A549 (cell line): ENCODE measurements around the gene MBP. TPM values are rescaled to one million over a fixed set of nuclear protein-coding genes. Genes with fewer than 3 reads are reported as not detected.

Experiments
- ATAC-seq, 2 experiments: fragments of 200-7000 bp in 1 of 2; fragments of >200 bp in 1 of 2; cut with Nextera tagmentation in 1 of 2; cut with Tn5 transposase in 1 of 2; 3 replicates each; pipeline versions ENCODE4 v1.8.0 to v1.9.1; 2018 to 2020; ENCODE audit warnings: mild to moderate bottlenecking in 1 of 2, moderate library complexity in 1 of 2
- CTCF ChIA-PET: fragments of 300-600 bp; sonication (Branson Sonifier 250); formaldehyde crosslinking; extraction: SDS; loops from one replicate; lab custom pipeline; 2021; ENCODE audit warnings: antibody characterized with exemption, inconsistent platforms; lab: Yijun Ruan, JAX
- POLR2A ChIA-PET: fragments of 350-600 bp; formaldehyde crosslinking; extraction: SDS; loops from one replicate; lab custom pipeline; 2021; ENCODE audit warnings: antibody characterized with exemption, inconsistent platforms; lab: Yijun Ruan, JAX
- DNase-seq, 2 experiments: peaks; one replicate each; pipeline versions ENCODE4 v3.0.0 to v3.0.0-alpha.2; 2011 to 2016; ENCODE audit warnings: low read depth in 1 of 2, low spot score in 1 of 2
- FAIRE-seq: peaks from 2 replicates; lab custom pipeline; 2011; peaks lifted over from hg19 to GRCh38; lab: Jason Lieb, UNC
- H3K27ac ChIP-seq, 2 experiments: fragments of >200 bp; sonication (Bioruptor Twin); formaldehyde crosslinking; 3 replicates each; pipeline ENCODE4 v1.5.1; 2016 to 2017
- H3K4me1 ChIP-seq: fragments of >200 bp; sonication (Bioruptor Twin); formaldehyde crosslinking; 3 replicates; pipeline ENCODE4 v1.6.1; 2016
- H3K4me2 ChIP-seq: fragments of >200 bp; sonication (Bioruptor Twin); formaldehyde crosslinking; 3 replicates; pipeline ENCODE4 v1.6.1; 2016
- H3K4me3 ChIP-seq: fragments of >200 bp; sonication (Bioruptor Twin); formaldehyde crosslinking; 3 replicates; pipeline ENCODE4 v1.5.1; 2016
- H3K9me3 ChIP-seq: fragments of >200 bp; sonication (Bioruptor Twin); formaldehyde crosslinking; 3 replicates; pipeline ENCODE4 v1.6.1; 2016
- CHD4 ChIP-seq: fragments of 200-600 bp; sonication (generic); IDR thresholded peaks from 2 replicates; pipeline ENCODE4 v1.6.1; 2016; ENCODE audit warnings: antibody characterized with exemption, mild to moderate bottlenecking, borderline replicate concordance
- EHMT2 ChIP-seq: fragments of 200-600 bp; sonication (generic); IDR thresholded peaks from 2 replicates; pipeline ENCODE4 v1.6.1; 2016; ENCODE audit warnings: antibody characterized with exemption, low read depth, mild to moderate bottlenecking, moderate library complexity
- FOXS1 ChIP-seq: fragments of 250-450 bp; sonication (Bioruptor Pico); IDR thresholded peaks from 2 replicates; pipeline ENCODE4 v1.5.0; 2020; ENCODE audit warnings: mild to moderate bottlenecking, moderate library complexity
- HDAC2 ChIP-seq: fragments of 200-600 bp; sonication (generic); IDR thresholded peaks from 2 replicates; pipeline ENCODE4 v1.6.1; 2016
- HOXA7 ChIP-seq: fragments of 250-450 bp; sonication (Bioruptor Pico); IDR thresholded peaks from 2 replicates; pipeline ENCODE4 v1.5.0; 2020; ENCODE audit warnings: mild to moderate bottlenecking, moderate library complexity
- JUNB ChIP-seq: fragments of >200 bp; sonication (Bioruptor Twin); formaldehyde crosslinking; IDR thresholded peaks from 2 replicates; pipeline ENCODE4 v1.6.1; 2016
- MAZ ChIP-seq: fragments of 150-350 bp; IDR thresholded peaks from 2 replicates; pipeline ENCODE4 v1.6.1; 2014; ENCODE audit warnings: antibody characterized with exemption, low read depth, low read length, borderline replicate concordance
- NFE2L2 ChIP-seq: fragments of 150-350 bp; conservative IDR thresholded peaks from 2 replicates; pipeline ENCODE4 v1.6.1; 2014; ENCODE audit warnings: low read length
- POLR2AphosphoS2 ChIP-seq: conservative IDR thresholded peaks from 2 replicates; pipeline ENCODE4 v1.6.1; 2012; ENCODE audit warnings: low read length, improper control_type of control experiment, inconsistent platforms
- RFX5 ChIP-seq: fragments of 450-650 bp; IDR thresholded peaks from 2 replicates; pipeline ENCODE4 v1.7.1; 2014; ENCODE audit warnings: antibody characterized with exemption, mild to moderate bottlenecking, moderate library complexity
- ZNF302 ChIP-seq: fragments of 250-450 bp; sonication (Bioruptor Pico); IDR thresholded peaks from 2 replicates; pipeline ENCODE4 v1.9.0; 2021; ENCODE audit warnings: inconsistent platforms, mild to moderate bottlenecking, moderate library complexity
- WGBS: methylation state at CpG from one replicate; pipeline ENCODE4 v1.1.6; 2017; ENCODE audit errors: missing lambda C conversion rate; 5-methylcytosine and 5-hydroxymethylcytosine counted together
- polyA plus RNA-seq, 4 experiments: library from polyadenylated mRNA; depleted of rRNA in 3 of 4; stranded (reverse); fragments of >200 nt; fragmentation: RNase III in 1 of 4; extraction: RNeasy Plus Mini Kit Qiagen cat#74134 plus additional on column Dnase treatment in 1 of 4; gene quantifications; 2 replicates in 3 of 4; 3 replicates in 1 of 4; pipeline ENCODE4 v1.2.3, GENCODE V29; 2011 to 2017
- TF ChIP-seq, protein P1 (sequence below): fragments of >200 bp; sonication (Bioruptor Twin); formaldehyde crosslinking; IDR thresholded peaks from 3 replicates; pipeline ENCODE4 v1.6.1; 2016
- TF ChIP-seq, protein P2 (sequence below): fragments of >200 bp; sonication (Bioruptor Twin); formaldehyde crosslinking; IDR thresholded peaks from 2 replicates; pipeline ENCODE4 v1.6.1; 2016
- TF ChIP-seq, protein P3 (sequence below): fragments of 200-600 bp; sonication (generic); IDR thresholded peaks from 2 replicates; pipeline ENCODE4 v1.6.1; 2016; ENCODE audit warnings: antibody characterized with exemption, mild to moderate bottlenecking, moderate library complexity
- TF ChIP-seq, protein P4 (sequence below): fragments of 450-650 bp; IDR thresholded peaks from 2 replicates; pipeline ENCODE4 v1.6.1; 2014; ENCODE audit warnings: antibody characterized with exemption

MBP gene
- polyA plus RNA-seq, 2 of the 4 experiments (the other 2 are of a cell fraction): 8.6 to 33.1 TPM

DNA sequence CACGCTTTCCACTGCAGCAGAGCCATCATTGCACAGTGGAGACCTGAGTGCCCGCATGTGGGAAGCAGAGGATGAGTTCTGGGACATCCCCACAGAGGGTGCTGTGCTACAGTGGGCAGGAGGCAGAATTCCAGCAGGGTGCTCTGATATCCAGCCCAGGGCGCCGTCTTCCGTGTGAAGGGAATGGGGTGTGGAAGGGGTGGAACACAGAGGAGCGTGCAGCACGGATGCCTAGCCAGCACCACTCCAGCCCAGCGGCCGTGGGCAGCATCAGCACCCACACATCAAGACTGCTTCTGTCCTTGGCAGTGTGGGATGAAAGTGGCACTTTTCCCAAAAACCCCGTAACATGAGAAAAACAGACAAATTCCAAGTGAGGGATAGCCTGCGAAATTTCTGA lies 175.9 kb downstream of the MBP start:
- TF ChIP-seq POLR2AphosphoS2 (no peak), MAZ (no peak), NFE2L2 (no peak)
- CTCF ChIA-PET: no interaction called here
- WGBS: 100% methylated on average over 11 of the region's 11 CpGs
- POLR2A ChIA-PET: no interaction called here
- Histone ChIP-seq H3K9me3 (no peaks in the 10 kb centered on the region), H3K4me2 (no peak overlapping the region), H3K27ac (no peak overlapping the region), H3K4me1 (no peaks in the 10 kb centered on the region), H3K4me3 (no peak overlapping the region)
- no peak for DNase-seq
- no peak for FAIRE-seq
- ATAC-seq: no peak

DNA sequence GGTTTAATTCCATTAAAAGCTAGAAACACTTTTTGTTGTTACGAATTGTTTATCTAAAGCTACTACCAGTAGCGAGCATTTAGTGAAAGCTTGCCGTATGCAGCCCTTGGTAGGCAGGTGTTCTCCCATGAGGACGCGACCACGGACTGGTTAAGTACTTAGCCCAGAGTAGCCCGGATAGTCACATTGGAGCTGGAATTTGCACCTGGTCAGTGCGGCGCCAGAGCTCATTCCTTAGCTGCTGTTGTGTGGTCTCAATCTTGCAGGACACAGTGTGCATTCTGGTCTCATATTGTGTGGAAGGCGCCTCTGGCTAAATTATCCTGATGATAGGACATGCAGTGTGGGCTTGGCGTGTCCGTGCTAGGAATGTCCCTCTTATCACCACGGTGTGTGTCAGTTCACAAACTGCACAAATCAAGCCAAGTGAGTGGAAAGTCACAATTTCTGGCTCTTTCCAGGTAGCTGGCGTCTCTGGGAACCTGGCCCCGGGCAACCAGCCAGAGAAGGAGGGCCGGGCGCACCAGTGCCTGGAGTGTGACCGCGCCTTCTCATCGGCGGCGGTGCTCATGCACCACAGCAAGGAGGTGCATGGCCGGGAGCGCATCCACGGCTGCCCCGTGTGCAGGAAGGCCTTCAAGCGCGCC lies 176.9 kb downstream of the MBP start:
- FAIRE-seq: no peak

DNA sequence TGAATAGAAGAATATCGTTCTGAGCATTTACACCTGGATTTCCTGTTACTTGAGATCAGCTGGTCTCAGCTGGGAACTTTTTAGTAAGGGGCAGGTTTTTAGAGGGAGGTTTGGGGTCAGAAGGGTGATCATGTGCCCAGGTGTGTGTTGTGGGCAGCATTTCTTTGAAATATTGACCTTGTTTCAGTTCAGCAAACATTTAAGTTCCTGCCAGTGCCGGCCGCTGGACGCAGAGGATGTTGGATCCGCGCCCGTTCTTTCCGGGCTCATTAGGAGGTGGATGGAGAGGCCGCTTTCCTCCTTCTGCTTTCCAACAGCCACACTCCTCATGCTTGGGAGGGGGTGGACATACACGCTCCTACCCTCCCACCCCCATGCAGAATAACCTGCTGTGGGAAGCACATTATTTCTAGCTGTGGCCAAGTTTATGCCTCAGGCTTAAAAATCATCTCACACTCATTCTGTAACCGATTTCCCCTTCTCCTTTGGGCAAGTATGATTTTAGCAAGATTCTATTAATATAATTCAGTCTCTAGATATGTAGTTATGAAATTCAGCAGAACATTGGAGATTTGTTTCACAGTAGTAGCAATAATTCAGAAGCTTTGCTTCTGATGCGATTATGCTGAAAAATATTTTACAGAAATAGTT lies 178.9 kb downstream of the MBP start:
- no peak overlapping the region for H3K27ac ChIP-seq
- no peak overlapping the region for H3K4me2 ChIP-seq
- no peak for DNase-seq
- ATAC-seq: no peak
- no peaks in the 10 kb centered on the region for H3K9me3 ChIP-seq
- 93% methylated on average over 12 of the region's 12 CpGs for WGBS
- POLR2A ChIA-PET: no interaction called here
- no peak for TF ChIP-seq HDAC2
- TF ChIP-seq, protein P1, sequence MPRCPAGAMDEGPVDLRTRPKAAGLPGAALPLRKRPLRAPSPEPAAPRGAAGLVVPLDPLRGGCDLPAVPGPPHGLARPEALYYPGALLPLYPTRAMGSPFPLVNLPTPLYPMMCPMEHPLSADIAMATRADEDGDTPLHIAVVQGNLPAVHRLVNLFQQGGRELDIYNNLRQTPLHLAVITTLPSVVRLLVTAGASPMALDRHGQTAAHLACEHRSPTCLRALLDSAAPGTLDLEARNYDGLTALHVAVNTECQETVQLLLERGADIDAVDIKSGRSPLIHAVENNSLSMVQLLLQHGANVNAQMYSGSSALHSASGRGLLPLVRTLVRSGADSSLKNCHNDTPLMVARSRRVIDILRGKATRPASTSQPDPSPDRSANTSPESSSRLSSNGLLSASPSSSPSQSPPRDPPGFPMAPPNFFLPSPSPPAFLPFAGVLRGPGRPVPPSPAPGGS: no peak
- TF ChIP-seq JUNB: no peak
- TF ChIP-seq EHMT2: no peak
- TF ChIP-seq, all 56 proteins: peak for 0
- H3K4me1 ChIP-seq: no peaks in the 10 kb centered on the region
- CTCF ChIA-PET: no interaction called here
- H3K4me3 ChIP-seq: no peak overlapping the region
- no peak for FAIRE-seq

More for the DNA sequence above, 176.9 kb downstream of the MBP start:
- ATAC-seq: no peak
- no peak overlapping the region for H3K27ac ChIP-seq
- H3K4me1 ChIP-seq: no peaks in the 10 kb centered on the region
- H3K9me3 ChIP-seq: no peaks in the 10 kb centered on the region
- no peak overlapping the region for H3K4me3 ChIP-seq
- no peak for DNase-seq
- no peak overlapping the region for H3K4me2 ChIP-seq
- TF ChIP-seq, protein P2, sequence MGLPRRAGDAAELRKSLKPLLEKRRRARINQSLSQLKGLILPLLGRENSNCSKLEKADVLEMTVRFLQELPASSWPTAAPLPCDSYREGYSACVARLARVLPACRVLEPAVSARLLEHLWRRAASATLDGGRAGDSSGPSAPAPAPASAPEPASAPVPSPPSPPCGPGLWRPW: no peak
- no peak for TF ChIP-seq ZNF302 (CRISPR knock-in tag)
- TF ChIP-seq HOXA7 (CRISPR knock-in tag): no peak
- TF ChIP-seq, protein P3, sequence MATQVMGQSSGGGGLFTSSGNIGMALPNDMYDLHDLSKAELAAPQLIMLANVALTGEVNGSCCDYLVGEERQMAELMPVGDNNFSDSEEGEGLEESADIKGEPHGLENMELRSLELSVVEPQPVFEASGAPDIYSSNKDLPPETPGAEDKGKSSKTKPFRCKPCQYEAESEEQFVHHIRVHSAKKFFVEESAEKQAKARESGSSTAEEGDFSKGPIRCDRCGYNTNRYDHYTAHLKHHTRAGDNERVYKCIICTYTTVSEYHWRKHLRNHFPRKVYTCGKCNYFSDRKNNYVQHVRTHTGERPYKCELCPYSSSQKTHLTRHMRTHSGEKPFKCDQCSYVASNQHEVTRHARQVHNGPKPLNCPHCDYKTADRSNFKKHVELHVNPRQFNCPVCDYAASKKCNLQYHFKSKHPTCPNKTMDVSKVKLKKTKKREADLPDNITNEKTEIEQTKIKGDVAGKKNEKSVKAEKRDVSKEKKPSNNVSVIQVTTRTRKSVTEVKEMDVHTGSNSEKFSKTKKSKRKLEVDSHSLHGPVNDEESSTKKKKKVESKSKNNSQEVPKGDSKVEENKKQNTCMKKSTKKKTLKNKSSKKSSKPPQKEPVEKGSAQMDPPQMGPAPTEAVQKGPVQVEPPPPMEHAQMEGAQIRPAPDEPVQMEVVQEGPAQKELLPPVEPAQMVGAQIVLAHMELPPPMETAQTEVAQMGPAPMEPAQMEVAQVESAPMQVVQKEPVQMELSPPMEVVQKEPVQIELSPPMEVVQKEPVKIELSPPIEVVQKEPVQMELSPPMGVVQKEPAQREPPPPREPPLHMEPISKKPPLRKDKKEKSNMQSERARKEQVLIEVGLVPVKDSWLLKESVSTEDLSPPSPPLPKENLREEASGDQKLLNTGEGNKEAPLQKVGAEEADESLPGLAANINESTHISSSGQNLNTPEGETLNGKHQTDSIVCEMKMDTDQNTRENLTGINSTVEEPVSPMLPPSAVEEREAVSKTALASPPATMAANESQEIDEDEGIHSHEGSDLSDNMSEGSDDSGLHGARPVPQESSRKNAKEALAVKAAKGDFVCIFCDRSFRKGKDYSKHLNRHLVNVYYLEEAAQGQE: no peak
- no peak for TF ChIP-seq RFX5
- no peak for TF ChIP-seq FOXS1 (CRISPR knock-in tag)
- TF ChIP-seq EHMT2: no peak
- TF ChIP-seq CHD4: no peak
- TF ChIP-seq, protein P4, sequence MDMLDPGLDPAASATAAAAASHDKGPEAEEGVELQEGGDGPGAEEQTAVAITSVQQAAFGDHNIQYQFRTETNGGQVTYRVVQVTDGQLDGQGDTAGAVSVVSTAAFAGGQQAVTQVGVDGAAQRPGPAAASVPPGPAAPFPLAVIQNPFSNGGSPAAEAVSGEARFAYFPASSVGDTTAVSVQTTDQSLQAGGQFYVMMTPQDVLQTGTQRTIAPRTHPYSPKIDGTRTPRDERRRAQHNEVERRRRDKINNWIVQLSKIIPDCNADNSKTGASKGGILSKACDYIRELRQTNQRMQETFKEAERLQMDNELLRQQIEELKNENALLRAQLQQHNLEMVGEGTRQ: no peak
- 96% methylated on average over 23 of the region's 28 CpGs for WGBS
- ChIA-PET POLR2A (no interaction called here), CTCF (interaction anchor here (1.1 kb wide), 1 partner anchor 27 kb away, joined by 4 read pairs; no protein-coding TSS in a partner anchor)
